Spinal cord (tissue), 10 donors: ENCODE measurements around the gene CTNNBIP1. TPM values are rescaled to one million over a fixed set of nuclear protein-coding genes. Genes with fewer than 3 reads are reported as not detected.
A peak's percentile ranks its signal among the peaks of the same experiment; 100 is the strongest.

ENCODE experiments used
- DNase-seq, 6 donors: peaks; one replicate each; pipeline versions ENCODE4 v3.0.0 to v3.0.0-alpha.2; 2013 to 2015; ENCODE audit warnings: low spot score in 6 of 6, low read depth in 4 of 6
- H3K27ac ChIP-seq: one replicate; pipeline ENCODE4 v1.5.1; 2013; ENCODE audit warnings: low read depth, low read length, control low read depth
- H3K27me3 ChIP-seq: one replicate; pipeline ENCODE4 v1.6.1; 2013; ENCODE audit warnings: low read length; ENCODE audit not compliant: control insufficient read depth, insufficient read depth
- H3K36me3 ChIP-seq: one replicate; pipeline ENCODE4 v1.6.1; 2013; ENCODE audit warnings: low read length; ENCODE audit not compliant: control insufficient read depth, insufficient read depth
- H3K4me1 ChIP-seq: one replicate; pipeline ENCODE4 v1.6.1; 2013; ENCODE audit warnings: low read length; ENCODE audit not compliant: control insufficient read depth, insufficient read depth
- H3K4me3 ChIP-seq: one replicate; pipeline ENCODE4 v1.5.1; 2013; ENCODE audit warnings: low read depth, low read length, control low read depth
- H3K9me3 ChIP-seq: one replicate; pipeline ENCODE4 v1.6.1; 2013; ENCODE audit warnings: low read length; ENCODE audit not compliant: control insufficient read depth, insufficient read depth
- WGBS: methylation state at CpG from one replicate; pipeline ENCODE4 v1.1.5; 2013; ENCODE audit warnings: missing lambda C conversion rate; ENCODE audit not compliant: insufficient coverage; 5-methylcytosine and 5-hydroxymethylcytosine counted together
- polyA plus RNA-seq, 2 donors: library from polyadenylated mRNA; unstranded; fragments of 120-200 nt; gene quantifications; one replicate each; pipeline ENCODE4 v1.2.1, GENCODE V29; 2013; ENCODE audit not compliant: insufficient read length in 2 of 2
- total RNA-seq, 2 donors: library from RNA; depleted of rRNA in 1 of 2; stranded (reverse); fragments of 120-200 nt in 1 of 2; fragments of >200 nt in 1 of 2; gene quantifications; one replicate each; pipeline versions ENCODE4 v1.2.3 to v1.2.4, GENCODE V29; 2013 to 2014
- donor health status: healthy.

The CTNNBIP1 gene
- total and polyA plus RNA-seq, 4 donors: 30.1 to 69.5 (median 54.2) TPM

- Histone ChIP-seq H3K36me3 (peaks cover 28% of the 10 kb centered on the region), H3K27ac (no peak overlapping the region), H3K4me1 (peaks cover 44% of the 10 kb centered on the region), H3K4me3 (no peak overlapping the region), H3K9me3 (no peaks in the 10 kb centered on the region), H3K27me3 (no peaks in the 10 kb centered on the region)
- 61% methylated on average over 17 of the region's 18 CpGs for WGBS
- no peak for DNase-seq
Observed at GRCh38 chr1:9850442-9851162, 59.5 kb downstream of the CTNNBIP1 start.

GRCh38 chr1:9849691-9850441 lies 60.2 kb downstream of the CTNNBIP1 start:
- H3K4me3 ChIP-seq: no peak overlapping the region
- no peak overlapping the region for H3K27ac ChIP-seq
- DNase-seq: peak in 4 of 6 donors; percentile 24 to 92 (median 55)

GRCh38 chr1:9848022-9848421 lies 62.0 kb downstream of the CTNNBIP1 start:
- H3K4me3 ChIP-seq: no peak overlapping the region
- H3K27me3 ChIP-seq: no peaks in the 10 kb centered on the region
- peaks cover 34% of the 10 kb centered on the region for H3K36me3 ChIP-seq
- H3K4me1 ChIP-seq: peaks cover 60% of the 10 kb centered on the region
- WGBS: 86% methylated on average over 1 of the region's 8 CpGs
- H3K27ac ChIP-seq: no peak overlapping the region
- H3K9me3 ChIP-seq: no peaks in the 10 kb centered on the region
- DNase-seq: no peak

More at GRCh38 chr1:9849691-9850441, 60.2 kb downstream of the CTNNBIP1 start:
- H3K27me3 ChIP-seq: no peaks in the 10 kb centered on the region
- peaks cover 28% of the 10 kb centered on the region for H3K36me3 ChIP-seq
- 38% methylated on average over 12 of the region's 20 CpGs for WGBS
- peaks cover 44% of the 10 kb centered on the region for H3K4me1 ChIP-seq
- H3K9me3 ChIP-seq: no peaks in the 10 kb centered on the region

GRCh38 chr1:9847269-9847668 lies 62.8 kb downstream of the CTNNBIP1 start:
- peaks cover 61% of the 10 kb centered on the region for H3K4me1 ChIP-seq
- no peak overlapping the region for H3K4me3 ChIP-seq
- DNase-seq: no peak
- no peaks in the 10 kb centered on the region for H3K9me3 ChIP-seq
- peaks cover 34% of the 10 kb centered on the region for H3K36me3 ChIP-seq
- H3K27ac ChIP-seq: no peak overlapping the region
- no peaks in the 10 kb centered on the region for H3K27me3 ChIP-seq
- no CpG with 5 or more reads among the region's 2 CpGs for WGBS

- H3K27ac ChIP-seq: no peak overlapping the region
Observed at GRCh38 chr1:9846611-9847171, 63.4 kb downstream of the CTNNBIP1 start.

GRCh38 chr1:9845914-9846313 lies 64.2 kb downstream of the CTNNBIP1 start:
- Histone ChIP-seq H3K9me3 (no peaks in the 10 kb centered on the region), H3K27me3 (no peaks in the 10 kb centered on the region), H3K4me1 (peaks cover 56% of the 10 kb centered on the region), H3K27ac (no peak overlapping the region), H3K4me3 (no peak overlapping the region), H3K36me3 (peaks cover 33% of the 10 kb centered on the region)
- DNase-seq: no peak
- 65% methylated on average over 4 of the region's 9 CpGs for WGBS

More at GRCh38 chr1:9846611-9847171, 63.4 kb downstream of the CTNNBIP1 start:
- Histone ChIP-seq H3K36me3 (peaks cover 34% of the 10 kb centered on the region), H3K9me3 (no peaks in the 10 kb centered on the region), H3K4me3 (no peak overlapping the region), H3K4me1 (peaks cover 61% of the 10 kb centered on the region), H3K27me3 (no peaks in the 10 kb centered on the region)
- no peak for DNase-seq
- WGBS: 38% methylated on average over 16 of the region's 17 CpGs

- H3K4me1 ChIP-seq: peaks cover 55% of the 10 kb centered on the region
- peaks cover 28% of the 10 kb centered on the region for H3K36me3 ChIP-seq
- no peak overlapping the region for H3K27ac ChIP-seq
- no peaks in the 10 kb centered on the region for H3K27me3 ChIP-seq
- WGBS: 72% methylated on average over 5 of the region's 7 CpGs
- no peak overlapping the region for H3K4me3 ChIP-seq
- DNase-seq: no peak
- no peaks in the 10 kb centered on the region for H3K9me3 ChIP-seq
Observed at GRCh38 chr1:9844756-9845155, 65.3 kb downstream of the CTNNBIP1 start.

- H3K36me3 ChIP-seq: peaks cover 22% of the 10 kb centered on the region
- H3K9me3 ChIP-seq: no peaks in the 10 kb centered on the region
- no peak for DNase-seq
- 58% methylated on average over 7 of the region's 12 CpGs for WGBS
- H3K27me3 ChIP-seq: no peaks in the 10 kb centered on the region
- peaks cover 50% of the 10 kb centered on the region for H3K4me1 ChIP-seq
- no peak overlapping the region for H3K27ac ChIP-seq
- no peak overlapping the region for H3K4me3 ChIP-seq
Observed at GRCh38 chr1:9844106-9844505, 66.0 kb downstream of the CTNNBIP1 start.

- H3K4me1 ChIP-seq: peaks cover 50% of the 10 kb centered on the region
- H3K9me3 ChIP-seq: no peaks in the 10 kb centered on the region
- no peak overlapping the region for H3K4me3 ChIP-seq
- DNase-seq: no peak
- H3K27me3 ChIP-seq: no peaks in the 10 kb centered on the region
- peaks cover 16% of the 10 kb centered on the region for H3K36me3 ChIP-seq
- no peak overlapping the region for H3K27ac ChIP-seq
- WGBS: 78% methylated on average over 7 of the region's 7 CpGs
Observed at GRCh38 chr1:9843576-9843945, 66.5 kb downstream of the CTNNBIP1 start.
